ENCODE results near the gene PADI3.

The PADI3 gene

GRCh38 chr1:17274186-17275170 is 25.6 kb downstream of the PADI3 start:
- peak; percentile 15 to 52 for DNase-seq

- DNase-seq: no peak
Observed at GRCh38 chr1:17276568-17276967, 27.7 kb downstream of the PADI3 start.

GRCh38 chr1:17277511-17278159 is 28.7 kb downstream of the PADI3 start:
- DNase-seq: no peak

GRCh38 chr1:17278996-17279830 is 30.3 kb downstream of the PADI3 start:
- no peak for DNase-seq

GRCh38 chr1:17280436-17280835 is 31.5 kb downstream of the PADI3 start:
- DNase-seq: no peak

- no peak for DNase-seq
Observed at GRCh38 chr1:17280894-17281293, 32.0 kb downstream of the PADI3 start.

- DNase-seq: no peak
Observed at GRCh38 chr1:17281775-17282181, 32.9 kb downstream of the PADI3 start.

- DNase-seq: no peak
Observed at GRCh38 chr1:17282836-17283235, 33.9 kb downstream of the PADI3 start.

GRCh38 chr1:17286646-17287045 is 37.7 kb downstream of the PADI3 start:
- no peak for DNase-seq

- no peak for DNase-seq
Observed at GRCh38 chr1:17287130-17287776, 38.4 kb downstream of the PADI3 start.

- DNase-seq: no peak
Observed at GRCh38 chr1:17289721-17290120, 40.8 kb downstream of the PADI3 start.

GRCh38 chr1:17290553-17290952 is 41.7 kb downstream of the PADI3 start:
- no peak for DNase-seq

- DNase-seq: no peak
Observed at GRCh38 chr1:17292299-17293160, 43.6 kb downstream of the PADI3 start.

GRCh38 chr1:17293681-17294425 is 45.0 kb downstream of the PADI3 start:
- no peak for DNase-seq

- no peak for DNase-seq
Observed at GRCh38 chr1:17295292-17295691, 46.4 kb downstream of the PADI3 start.

GRCh38 chr1:17296086-17296485 is 47.2 kb downstream of the PADI3 start:
- no peak for DNase-seq

GRCh38 chr1:17297991-17298390 is 49.1 kb downstream of the PADI3 start:
- no peak for DNase-seq

- DNase-seq: no peak
Observed at GRCh38 chr1:17301767-17302166, 52.9 kb downstream of the PADI3 start.

GRCh38 chr1:17304151-17304825 is 55.4 kb downstream of the PADI3 start:
- peak in 1 of 2 experiments; percentile 20 for DNase-seq

- DNase-seq: no peak
Observed at GRCh38 chr1:17304826-17305175, 55.9 kb downstream of the PADI3 start.
